NCI-H774 (cell line): ENCODE measurements around the gene DUT.
"Not testable (repeated sequence)": the region's sequence is repeated elsewhere in the genome, so short reads cannot be mapped to it uniquely, and the experiment has no call there.

ENCODE experiments used
- DNase-seq: peaks from one replicate; lab custom pipeline; 2025; lab: John Stamatoyannopoulos, UW

DUT gene

DNA sequence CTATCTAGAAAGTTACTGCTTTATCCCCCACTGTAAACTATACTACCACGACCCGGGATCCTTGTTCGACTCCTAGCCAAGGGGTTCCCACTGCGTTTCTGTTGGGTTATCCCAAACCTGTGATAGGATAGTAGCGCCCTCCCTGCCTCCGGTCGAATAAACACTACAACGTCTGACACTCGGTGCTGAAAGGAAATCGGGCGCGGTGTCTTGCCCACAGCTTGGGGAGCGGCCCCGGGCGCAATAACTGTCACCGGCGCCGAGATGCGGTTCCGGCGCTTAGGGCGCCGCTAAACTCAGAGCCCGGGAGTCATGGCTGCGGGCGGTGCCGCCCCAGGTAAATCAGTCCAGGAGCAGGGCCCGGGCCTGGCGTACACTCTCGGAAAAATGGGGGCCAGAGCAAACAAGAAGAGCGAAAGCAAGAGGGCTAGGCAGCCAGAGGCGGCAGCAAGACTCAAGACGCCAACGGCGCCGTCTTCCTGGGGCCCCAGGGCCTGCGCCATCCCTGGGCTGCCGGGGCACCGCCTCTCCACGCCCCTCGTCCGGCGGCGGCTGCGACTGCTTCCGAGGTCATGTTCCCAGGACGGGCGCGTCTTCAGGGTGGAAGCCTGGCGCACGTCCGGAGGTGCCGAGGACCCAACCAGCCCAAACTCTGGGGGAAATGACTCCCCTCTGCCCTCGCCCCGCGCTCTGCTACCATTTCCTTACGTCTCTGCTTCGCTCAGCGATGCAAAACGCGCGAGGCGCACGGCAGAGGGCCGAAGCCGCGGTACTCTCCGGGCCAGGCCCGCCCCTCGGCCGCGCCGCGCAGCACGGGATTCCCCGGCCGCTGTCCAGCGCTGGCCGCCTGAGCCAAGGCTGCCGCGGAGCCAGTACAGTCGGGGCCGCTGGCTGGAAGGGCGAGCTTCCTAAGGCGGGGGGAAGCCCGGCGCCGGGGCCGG lies at the start of gene DUT:
Gene DUT (plus strand): TSS at position 575 of the 941 bp plus-strand sequence. CDS start 87 bp downstream, at position 662.
- DNase-seq, result peak; percentile 67

DNA sequence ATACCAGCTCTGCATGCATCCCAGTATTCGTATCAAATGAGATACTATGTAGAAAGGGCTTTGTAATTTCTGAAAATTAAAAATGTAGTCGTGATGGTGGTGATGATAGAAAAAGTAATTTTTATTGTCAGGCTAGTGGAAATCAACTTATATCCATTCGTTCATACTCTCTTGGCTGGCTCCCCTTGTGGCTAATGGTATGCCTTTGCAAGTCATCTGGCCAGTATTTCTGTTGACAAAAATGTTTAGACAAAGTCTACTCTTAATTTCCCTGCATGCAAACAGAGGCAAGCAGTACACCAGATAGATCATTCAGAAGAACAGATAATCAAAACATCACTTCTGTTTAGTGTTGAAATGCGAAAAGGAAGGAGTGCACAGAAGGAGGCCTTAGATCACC lies 49.6 kb upstream of the DUT start:
- DNase-seq, result no peak

DNA sequence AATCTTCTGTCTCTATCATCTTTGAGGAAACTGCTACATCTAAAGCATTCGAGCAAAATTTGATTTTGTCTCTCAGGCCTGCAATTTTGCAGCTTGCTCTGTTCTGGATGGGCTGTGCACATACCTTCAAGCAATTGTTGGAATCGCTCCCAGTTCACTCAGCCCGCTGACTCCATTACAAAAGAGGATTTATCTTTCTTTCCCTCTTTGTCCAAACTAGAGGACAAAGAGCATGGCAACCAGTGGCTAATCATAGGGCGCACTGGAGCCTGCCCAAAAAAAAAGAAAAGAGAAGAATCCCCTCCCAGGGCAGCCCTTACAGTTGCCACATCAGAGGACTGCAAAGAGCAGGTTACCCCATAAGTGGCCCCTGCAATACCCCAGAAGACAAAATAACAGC lies 49.0 kb upstream of the DUT start:
- no peak for DNase-seq

DNA sequence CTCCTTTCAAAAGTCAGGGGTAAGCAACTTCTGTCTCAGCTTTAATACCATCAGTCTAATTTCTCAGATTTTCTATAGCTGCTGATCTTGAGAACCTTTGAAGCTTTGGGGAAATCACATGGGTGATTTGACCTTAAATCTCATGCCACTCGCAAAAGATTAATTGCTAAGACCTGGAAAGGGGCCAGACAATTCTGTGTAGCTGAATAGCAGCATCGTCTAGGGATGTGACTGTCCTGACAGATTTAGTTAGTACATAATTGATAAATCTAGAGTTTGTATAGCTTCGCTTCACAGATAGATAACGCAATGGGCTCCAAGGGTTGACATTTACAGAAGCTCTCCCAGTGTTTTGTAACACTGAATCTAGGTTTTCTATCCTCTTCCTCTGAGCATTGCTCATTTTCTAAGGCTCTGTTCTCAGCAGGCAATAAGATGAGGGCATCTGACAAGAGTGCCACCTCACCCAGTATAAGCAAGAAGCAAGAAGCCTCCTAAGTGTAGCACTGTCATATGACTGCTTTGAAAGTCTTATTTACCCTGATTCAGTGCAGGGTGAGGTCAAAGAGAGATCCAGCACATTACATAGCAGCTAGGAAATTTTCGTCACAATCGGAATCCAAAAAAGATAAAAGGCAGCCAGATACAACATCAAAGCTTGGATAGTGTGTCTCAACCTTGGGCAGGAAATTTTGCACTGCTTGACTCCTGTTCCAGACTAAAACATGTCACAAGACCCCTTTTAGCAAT lies 47.7 kb upstream of the DUT start:
- DNase-seq, result no peak

DNA sequence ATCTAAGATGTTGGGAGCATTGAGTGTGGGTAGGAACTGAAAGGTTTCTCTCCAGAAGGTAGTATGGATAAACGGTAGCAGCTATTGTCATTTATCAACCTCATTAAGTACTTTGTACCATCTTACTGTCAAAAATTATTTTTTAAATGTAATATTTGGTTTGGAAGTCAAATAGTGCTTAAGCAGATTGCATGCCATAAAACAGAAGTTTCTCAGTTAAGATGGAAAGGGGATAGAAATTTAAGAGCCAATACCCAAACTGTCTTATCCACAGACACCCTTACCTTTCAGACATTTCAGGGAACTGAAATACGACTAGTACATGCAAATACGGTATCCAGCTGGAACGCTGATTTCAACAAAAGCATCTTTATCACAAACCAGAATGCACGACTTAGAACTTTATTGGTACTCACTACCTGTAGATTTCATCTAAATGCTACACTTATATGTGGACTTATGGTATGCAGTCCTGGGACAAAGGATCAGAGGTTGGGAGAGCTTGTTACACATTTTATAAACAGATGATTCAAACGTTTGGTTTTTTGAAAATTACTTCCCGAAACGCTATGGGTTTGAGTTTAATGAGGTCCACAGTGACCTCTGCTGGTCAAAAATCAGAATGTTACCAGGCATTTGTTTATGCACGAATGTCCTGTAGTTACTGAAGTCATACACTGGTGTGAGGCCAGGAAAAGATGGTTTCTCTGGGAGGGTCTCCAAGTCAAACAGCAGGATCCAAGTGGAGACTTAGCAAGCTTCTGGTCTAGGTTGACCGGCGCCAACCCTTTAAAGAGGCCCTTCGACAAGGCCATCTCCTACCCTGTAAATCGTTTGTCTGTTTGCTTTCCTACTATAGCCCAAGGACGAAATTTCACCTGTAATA lies 45.7 kb upstream of the DUT start:
- peak; percentile 78 for DNase-seq

DNA sequence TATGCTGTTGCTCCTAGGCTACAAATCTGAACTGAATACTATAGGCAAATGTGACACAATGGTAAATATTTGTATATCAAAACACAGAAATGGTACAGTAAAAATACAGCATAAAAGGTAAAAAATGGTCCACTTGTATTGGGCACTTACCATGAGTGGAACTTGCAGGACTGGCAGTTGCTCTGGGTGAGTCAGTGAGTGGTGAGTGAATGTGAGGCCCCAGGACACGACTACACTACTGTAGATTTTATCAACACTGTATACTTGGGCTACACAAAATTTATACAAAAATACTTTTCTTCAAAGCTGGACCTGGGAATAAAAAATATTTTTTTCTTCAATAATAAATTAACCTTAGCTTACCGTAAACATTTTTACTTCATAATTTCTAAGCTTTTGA lies 41.6 kb upstream of the DUT start:
- DNase-seq, result no peak

DNA sequence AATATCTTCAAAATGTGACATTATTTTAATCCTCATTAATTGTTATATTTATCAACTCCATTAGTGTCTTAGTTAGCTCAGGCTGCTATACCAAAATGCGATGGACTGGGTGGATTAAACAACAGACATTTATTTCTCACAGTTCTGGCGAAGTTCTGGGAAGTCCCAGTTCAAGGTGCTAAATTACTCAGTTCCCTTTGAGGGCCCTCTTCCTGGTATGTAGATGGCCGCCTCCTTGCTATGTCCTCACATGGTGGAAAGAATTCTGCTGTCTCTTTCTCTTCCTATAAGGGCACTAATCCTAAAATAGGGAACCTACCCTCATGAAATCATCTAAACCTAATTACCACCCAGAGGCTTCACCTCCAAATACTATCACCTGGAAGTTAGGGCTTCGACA lies 38.8 kb upstream of the DUT start:
- DNase-seq, result no peak

DNA sequence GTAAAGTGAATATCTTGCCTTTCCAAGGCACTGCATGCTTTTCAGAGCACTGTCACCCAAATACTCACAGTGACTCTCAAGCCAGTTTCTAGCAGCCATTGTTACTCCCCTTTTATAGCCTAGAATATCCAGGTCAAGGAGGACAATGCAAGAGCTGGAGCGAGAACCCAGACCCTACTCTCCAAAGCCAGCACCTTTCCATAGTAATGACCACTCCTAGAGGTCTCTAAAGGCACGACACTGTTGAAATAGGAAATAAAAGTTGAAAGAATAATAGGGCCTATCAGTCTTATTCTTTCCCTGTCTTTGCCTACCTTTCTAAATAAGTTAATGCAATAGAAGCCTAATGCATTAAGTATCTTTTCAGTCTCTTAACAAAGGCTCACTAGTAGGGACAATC lies 33.6 kb upstream of the DUT start:
- no peak for DNase-seq

DNA sequence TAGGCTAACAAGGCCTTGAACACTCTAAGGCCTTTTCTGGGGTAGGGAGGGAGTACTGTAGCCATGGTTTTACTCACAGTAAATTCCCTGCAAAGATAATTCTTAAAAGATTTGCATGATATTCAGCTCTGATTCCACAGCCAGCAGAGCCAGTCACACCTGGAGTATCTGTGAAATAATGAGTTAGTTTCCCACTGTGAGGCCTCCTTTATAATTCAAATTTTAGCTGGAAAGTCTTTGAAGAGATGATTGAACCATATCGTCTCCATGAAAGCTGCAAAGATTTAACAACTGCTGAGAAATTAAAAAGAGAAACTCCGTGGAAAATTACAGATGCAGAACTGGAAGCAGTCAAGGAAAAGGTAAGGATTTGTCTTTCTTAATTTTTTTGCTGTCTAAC lies 32.3 kb upstream of the DUT start:
- DNase-seq, result no peak

DNA sequence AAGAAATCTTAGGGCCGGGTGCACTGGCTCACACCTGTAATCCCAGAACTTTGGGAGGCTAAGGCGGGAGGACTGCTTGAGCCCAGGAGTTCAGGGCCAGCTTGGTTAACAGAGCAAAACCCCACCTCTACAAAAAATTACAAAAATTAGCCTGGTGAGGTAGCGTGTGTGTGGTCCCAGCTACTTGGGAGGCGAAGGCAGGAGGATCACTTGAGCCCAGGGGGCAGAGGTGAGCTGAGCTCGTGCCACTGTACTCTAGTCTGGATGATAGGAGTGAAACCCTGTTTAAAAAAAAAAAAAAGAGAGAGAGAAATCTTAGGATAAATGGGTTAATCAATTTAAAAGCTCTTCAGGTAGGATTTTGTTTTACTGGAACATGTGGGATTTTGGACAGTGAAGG lies 31.2 kb upstream of the DUT start:
- DNase-seq, result no peak

DNA sequence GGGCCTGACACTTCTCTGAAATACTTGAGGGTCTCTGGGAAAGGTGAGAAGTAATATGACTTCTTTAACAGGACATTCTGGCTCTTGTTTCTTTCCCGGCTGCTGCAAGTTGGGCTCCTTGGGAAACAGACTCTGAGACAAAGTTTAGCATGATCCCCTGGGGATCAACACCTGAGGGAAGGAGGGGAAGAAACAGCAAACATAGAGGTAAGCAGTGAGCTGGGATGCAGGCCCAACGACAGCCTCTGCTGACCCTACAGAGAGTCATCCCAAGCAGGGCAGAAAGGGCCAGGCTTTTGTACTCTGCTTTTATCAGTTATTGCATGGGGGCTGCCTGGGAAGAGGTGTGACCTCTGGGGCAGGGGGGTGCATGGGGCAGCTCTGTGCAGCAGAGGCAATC lies 26.8 kb upstream of the DUT start:
- no peak for DNase-seq

DNA sequence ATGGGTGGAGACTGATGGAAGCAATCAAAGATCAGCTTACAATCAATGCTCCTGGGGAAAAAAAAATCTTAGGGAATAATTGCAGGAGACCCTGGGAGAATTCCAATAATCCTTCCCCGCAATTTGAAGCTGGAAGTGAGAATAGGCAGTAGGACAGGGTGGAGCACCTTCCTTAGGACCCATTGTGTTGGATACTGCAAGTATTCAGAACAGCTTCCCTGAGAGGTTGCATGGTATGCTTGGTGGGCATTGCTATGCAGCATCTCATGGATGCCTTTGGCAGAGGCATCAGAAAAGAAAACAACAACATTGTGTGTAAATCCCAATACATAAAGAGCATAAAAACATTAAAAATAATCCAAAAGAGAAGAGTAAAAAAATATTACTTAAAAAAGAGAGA lies 24.6 kb upstream of the DUT start:
- no peak for DNase-seq

DNA sequence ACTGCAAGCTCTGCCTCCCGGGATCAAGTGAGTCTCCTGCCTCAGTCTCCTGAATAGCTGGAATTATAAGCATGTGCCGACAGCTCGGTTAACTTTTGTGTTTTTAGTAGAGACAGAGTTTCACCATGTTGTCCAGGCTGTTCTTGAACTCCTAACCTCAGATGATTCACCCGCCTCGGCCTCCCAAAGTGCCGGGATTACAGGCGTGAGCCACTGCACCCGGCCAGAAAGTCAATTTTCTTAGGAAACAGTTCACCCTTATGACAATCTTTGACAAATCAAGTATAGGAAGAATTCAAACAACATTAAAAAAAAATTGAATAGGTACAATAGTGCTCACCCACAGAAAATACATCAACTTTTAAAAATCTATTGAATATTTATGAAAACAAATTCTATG lies 23.6 kb upstream of the DUT start:
- DNase-seq, result no peak

DNA sequence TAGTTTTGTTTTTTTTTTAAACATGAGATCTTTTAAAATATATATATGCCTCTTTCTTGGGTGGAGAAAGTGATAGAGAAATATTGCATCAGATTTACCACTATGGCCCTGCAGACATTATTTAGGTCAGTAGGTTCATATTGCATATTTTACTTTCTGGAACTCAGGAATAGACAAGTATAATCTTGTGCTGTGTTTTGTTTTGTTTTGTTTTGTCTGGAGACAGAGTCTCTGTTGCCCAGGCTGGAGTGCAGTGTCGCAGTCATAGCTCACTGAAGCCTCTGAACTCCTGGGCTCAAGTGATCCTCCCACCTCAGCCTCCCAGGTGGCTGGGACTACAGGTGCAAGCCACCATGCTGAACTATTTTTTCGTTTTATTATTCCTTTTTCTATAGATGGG lies 21.5 kb upstream of the DUT start:
- DNase-seq, result no peak

DNA sequence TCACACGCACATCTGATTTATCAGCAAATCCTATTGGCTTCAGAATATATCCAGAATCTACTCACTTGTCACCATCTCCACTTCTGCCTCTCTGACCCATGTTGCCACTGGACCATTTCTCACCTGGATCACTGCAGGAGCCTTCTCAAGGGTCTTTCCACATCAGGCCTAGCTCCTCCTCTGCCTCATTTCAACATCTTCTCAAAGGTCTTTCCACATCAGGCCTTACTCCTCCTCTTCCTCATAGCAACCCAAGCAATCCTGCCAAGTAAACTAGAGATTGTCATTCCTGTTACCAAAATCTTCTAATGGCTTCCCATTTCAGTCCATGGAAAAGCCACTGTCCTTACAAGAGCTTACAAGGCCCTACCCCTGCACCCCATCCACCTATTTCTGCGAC lies 18.0 kb upstream of the DUT start:
- no peak for DNase-seq

DNA sequence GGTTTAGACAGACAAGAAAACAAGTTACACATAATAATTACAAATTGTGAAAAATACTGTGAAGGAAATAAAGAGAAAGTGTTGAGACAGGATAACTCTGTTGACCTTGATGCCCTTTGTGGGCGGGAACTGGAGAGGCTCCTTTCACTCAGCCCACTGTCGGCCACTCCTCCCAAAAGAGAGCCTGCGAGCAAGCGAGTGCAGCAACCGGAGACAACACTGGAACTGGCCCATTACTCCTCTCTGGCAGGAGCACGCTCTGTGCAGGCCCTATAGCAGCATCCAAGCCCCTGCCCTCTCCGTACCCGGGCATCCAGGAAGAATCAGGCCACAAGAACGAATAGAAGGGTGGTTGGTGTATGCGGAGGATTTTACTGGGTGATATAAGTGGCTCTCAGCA lies 16.2 kb upstream of the DUT start:
- no peak for DNase-seq

DNA sequence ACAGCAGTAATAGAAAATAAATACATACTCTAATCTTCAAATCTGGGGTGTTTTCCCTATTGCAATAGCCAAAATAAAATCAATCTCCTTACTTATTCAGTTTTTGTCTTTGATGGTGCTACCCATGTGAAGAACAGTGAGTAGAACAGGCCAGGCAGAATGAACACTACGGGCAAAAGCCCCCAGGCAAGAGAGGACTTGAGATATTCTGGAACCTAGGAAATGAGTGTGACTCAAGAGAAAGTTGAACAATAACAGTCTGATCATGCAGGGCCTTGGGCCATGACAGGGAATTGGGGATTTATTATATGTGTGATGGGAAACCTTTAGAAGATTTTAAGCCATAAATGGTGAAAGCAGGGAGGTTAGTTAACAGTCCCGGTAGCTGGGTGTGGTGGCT lies 14.0 kb upstream of the DUT start:
- DNase-seq, result no peak

DNA sequence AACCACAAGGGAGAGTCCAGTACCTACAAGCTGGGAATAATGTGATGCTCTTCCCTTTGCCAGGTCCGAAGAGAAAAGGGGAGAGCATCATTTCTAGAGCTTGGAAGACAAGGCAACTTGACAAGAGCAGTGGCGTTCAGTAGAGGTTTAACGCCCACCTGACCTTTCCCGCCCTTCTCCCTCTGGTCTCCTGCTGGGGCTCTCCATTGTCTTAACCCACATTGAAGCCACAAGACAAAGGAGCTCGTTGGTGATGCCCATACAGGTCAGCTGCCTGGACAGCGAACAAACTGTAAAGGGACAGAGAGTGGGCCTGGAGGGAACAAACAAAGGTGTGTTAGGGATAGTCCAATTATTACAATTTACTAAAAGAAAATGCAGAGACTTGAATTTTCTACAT lies 13.1 kb upstream of the DUT start:
- no peak for DNase-seq

DNA sequence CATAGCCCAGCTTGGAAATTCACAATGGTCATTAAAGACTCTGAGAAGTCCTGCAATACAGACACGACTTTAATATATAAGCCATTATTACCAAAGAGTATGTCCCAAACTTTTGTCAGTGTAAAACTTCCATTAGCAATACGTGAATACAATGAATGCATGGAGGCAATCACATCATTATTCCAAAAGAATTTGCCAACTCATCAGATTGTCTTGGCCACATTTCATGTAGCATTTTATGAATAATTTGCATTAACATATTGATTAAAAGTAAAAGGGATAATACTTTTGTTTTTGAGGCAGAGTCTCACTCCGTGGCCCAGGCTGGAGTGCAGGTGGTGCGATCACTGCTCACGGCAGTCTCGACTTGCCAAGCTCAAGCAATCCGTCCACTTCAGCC lies 7.9 kb upstream of the DUT start:
- no peak for DNase-seq

DNA sequence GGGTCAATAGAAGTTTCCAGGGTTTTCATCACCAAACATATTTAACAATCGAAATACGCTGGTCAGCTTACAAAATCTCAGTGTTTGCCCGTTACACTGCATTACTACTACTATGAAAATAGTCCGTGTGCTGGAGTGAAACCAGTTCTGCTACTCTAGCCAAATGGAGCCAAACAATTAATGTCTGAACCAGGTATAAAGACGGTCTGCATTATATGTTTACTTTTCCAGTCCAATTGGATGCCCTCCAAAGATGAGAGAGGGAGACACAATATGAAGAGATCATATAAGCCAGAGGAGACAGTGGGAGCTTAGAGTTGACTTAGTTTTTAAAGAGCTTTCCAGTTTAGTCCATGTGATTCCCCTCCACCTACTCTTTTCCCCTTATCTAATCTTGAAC lies 6.3 kb upstream of the DUT start:
- peak; percentile 48 for DNase-seq

DNA sequence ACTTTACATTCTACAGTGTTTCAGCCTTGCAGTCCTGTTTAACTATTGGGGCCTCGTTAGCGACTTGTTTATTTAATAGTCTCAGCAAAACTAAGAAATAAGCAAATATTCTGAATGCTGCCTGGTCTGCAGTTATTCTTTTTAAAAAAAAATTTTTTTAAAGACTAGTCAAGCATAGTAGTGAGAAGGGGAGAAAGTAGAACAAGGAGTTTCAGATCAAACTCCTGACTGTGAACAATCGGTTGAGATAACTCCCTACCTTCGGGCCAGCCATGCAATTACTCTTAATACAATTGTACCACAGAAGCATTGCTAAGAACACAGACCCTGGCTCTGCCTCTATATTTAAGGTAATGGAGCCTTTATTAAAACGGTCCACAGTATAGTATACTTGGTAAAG lies 5.8 kb upstream of the DUT start:
- DNase-seq, result no peak

DNA sequence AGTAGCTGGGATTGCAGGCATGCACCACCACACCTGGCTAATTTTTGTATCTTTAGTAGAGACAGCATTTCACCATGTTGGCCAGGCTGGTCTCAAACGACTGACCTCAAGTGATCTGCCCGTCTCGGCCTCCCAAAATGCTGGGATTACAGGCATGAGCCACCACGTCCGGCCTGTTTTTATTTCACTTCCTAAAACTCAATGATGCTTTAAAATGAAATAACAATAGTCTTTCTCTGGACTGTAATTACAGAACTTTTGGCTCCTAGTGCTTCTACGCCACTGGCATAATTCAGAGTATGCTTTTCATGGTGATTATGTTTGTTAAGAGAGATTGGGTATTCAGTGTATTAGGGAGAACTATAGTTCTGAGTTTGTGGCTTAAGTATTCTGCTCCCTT lies 5.0 kb upstream of the DUT start:
- DNase-seq, result not testable (repeated sequence)
